Measurements from ENCODE around the gene AMHR2. TPM values are rescaled to one million over a fixed set of nuclear protein-coding genes. Genes with fewer than 3 reads are reported as not detected.

Gene AMHR2
- total RNA-seq, 2 donors from 2014 or later = not detected

DNA sequence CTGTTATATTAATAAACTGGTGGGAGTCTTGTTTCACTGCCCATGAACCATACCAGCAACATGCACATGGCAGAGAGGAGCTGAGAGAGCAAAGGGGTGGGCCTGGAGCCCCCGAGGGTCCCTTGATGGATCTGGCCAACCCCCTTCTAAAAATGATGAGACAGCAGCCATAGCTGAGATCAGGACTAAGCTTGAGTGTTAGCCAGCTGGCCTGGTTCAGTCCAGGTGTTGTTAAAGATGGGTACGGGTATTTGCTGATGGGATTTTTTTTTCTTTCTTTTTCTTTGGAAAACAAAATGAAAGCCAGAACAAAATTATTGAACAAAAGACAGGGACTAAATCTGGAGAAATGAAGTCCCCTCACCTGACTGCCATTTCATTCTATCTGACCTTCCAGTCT is 44.2 kb downstream of the AMHR2 start:
- DNase-seq (no peak), ATAC-seq (no peak)
- intact Hi-C loops (cut with DNase I, micrococcal nuclease) = loop anchor here in 1 of 2 donors (10.0 kb wide), 1 partner anchor 57 kb away; no protein-coding TSS in a partner anchor

DNA sequence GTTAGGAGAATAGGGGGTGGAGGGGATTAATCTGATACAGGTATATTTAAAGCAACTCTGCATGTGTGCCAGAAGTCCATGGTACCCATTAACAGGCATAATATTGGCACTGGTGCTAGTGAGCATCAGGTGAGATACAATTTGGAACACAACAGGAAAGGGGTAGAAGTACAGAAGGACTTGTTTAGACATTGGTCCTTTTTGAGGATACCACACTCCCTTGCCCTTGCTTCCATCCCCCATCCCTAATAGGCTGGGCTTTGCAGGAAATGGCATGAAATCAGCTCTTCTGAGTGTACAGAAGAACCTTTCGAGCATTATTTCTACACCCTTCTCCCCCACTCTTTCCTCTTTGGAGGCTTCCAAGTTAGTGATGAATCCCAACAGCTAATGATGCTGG is 44.6 kb downstream of the AMHR2 start:
- intact Hi-C loops (cut with DNase I, micrococcal nuclease) = loop anchor here in 1 of 2 donors (10.0 kb wide), 1 partner anchor 57 kb away; no protein-coding TSS in a partner anchor
- DNase-seq (no peak), ATAC-seq (no peak)

DNA sequence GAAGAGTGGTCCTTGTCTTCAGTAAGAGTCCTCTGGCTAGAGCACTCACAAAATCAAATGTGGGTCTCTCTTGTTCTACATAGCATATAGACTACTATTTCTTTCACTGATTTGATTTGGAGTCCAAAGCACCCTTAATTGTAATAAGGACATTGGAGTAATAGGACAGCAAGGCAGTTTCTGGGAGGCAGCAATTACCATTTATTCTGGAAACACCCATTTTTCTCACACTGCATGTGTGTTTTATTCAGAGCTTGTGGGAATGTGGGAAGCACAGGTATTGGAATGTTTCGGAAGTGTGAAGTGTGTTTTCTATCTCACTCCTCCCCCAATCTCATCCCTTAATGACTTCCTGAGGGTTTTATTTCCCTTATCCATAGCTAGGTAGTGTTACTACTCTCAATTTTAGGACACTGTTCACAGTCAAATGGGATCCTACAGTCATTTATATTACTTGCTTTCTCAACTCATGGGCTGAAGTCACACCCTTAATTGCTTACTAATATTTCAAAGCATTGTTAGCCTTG is 48.5 kb downstream of the AMHR2 start:
- DNase-seq (no peak), ATAC-seq (no peak)
- intact Hi-C loops (cut with DNase I, micrococcal nuclease) = no loop called here

DNA sequence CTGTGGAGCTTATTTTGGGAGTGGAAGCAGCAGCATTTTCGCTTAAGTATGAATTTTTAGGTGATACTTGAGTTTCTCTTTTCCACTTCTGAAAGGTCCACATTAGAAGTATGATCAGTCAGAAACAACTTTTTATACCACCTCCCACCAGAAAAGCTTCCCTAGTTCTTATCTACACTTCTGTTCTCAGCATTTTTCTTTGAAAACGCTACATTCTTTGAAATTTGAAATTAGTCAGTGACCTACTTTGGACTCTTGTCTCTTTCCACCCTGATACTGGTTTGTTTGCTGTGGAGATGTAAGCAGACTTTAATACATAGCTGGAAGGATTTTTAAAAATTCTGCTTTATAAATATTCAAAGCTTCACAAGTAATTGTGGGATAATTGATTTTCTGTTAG is 50.4 kb downstream of the AMHR2 start:
- DNase-seq = no peak
- intact Hi-C loops (cut with DNase I, micrococcal nuclease) = no loop called here
- ATAC-seq = no peak

DNA sequence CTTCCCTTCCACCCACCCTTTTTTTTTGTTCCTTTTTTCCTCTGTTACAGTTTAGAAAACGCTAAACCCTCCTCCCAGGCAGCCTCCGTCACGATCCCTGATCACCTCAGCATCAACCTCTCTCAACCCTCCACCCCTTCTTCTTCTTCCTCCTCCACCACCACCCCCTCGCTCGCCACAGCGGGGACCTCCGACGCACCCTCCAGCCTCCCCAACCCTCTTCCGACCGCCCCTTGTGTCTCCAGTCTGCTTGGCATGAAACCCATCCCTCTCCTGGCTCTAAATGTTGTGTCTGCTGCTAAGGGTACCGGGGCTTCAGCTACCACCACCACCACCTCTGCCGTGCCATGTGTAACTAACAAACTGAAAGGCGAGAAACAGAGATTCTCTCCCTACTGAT is 51.2 kb downstream of the AMHR2 start:
- intact Hi-C loops (cut with DNase I, micrococcal nuclease) = no loop called here
- DNase-seq (no peak), ATAC-seq (no peak)

DNA sequence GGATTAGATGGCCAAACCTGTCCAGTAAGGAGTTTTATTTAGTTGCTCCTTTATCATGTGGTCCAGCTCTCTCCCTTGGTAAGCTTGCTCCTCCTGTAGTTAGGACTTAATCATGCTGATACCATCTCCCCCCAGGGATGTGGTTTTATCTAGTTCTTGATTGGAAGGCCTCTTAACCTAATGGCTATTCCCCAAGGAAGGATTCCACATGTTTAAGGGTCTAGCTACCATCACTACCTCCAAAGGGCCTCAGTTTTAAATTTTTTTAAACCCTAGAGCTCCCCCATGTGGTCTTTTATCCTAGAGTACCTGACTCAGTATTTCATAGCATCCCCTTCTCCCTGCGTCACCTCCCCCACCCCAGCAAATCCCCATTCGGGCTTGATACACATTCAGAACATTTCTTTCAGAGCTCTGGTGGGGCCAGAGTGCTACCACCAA is 53.1 kb downstream of the AMHR2 start:
- intact Hi-C loops (cut with DNase I, micrococcal nuclease) = no loop called here
- ATAC-seq = peak; percentile 23
- DNase-seq = no peak

DNA sequence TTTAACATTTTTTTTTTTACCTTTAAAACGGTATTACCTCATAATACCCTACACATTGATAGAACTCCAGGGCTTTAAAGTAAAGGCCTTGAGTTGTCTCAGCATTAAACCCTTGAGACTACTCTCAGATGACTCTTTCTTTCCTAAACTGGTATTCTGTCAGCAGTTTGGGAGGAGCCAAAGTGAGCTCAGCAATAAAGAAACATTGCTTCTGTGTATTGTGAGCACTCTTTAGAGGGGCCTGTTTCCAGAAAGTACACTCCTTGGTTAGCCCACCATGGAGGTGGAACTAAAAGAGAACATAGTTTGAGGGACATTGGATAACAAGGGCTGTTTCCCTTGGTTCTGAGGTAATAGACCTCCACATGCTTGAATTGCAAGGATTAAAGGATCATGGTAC is 55.2 kb downstream of the AMHR2 start:
- intact Hi-C loops (cut with DNase I, micrococcal nuclease) = no loop called here
- ATAC-seq = no peak
- no peak for DNase-seq

DNA sequence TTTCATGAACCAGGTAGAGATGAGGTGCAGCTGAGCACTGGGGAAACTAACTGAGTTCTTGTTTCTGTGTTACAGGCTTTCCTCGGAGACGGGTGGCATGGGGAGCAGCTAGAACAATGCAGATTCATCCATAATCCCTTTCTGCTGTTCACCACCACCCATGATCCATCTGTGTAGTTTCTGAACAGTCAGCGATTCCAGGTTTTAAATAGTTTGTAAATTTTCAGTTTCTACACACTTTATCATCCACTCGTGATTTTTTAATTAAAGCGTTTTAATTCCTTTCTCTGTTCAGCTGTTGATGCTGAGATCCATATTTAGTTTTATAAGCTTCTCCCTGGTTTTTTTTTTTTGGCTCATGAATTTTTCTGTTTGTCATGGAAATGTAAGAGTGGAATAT is 55.7 kb downstream of the AMHR2 start:
- intact Hi-C loops (cut with DNase I, micrococcal nuclease) = no loop called here
- no peak for ATAC-seq
- DNase-seq = no peak

DNA sequence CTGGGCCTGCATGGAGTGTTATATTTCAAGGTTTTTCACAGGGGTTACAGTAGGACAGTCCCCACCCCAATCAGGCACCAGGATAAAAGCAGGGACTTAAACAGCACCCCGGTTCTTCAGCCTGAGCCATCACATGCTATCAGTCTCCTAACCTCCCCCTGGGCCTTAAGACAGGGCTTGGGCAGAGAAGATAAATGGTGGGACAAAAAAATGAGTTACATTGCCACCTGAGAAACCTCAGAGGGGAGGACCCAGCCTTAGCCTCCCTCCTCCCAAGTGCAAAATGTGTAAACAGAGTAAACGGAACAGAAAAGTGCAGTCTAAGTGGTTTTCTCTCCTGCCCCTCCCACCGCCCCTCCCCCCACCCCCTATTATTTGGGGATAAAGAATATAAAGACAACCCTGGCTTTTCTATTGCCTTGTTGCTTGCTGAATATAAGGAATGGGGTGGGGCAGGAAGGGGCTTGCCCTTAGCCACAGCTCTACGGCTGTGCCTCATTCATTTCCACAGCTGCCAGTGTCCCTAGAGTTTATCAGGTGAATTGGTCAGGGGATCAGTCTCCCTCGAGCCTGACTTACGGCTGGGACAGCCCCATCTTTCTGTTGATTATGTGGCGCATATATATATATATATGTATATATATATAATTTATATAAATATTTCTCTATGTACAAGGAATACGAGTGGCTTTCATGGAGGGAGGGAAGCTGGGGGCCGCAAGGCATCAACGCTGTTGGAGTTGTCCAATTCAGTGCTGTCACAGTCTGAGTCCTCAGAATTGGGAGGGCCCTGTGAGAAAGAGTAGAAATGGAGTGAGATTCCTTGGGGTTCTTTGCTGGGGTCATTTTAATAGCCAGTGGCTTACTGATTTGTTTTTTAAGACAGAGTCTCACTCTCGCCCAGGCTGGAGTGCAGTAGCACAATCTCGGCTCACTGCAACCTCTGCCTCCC is 57.1 kb downstream of the AMHR2 start:
- DNase-seq = no peak
- ATAC-seq = no peak
- intact Hi-C loops (cut with DNase I, micrococcal nuclease) = no loop called here

Other genes starting within 250 kb of the AMHR2 start
- gene ZNF740, start 243.1 kb upstream of the AMHR2 start, total RNA-seq = 10 to 100 TPM; 28.7 to 32.7 TPM
- 10 to 100 TPM; 22.8 to 28.7 TPM for gene CSAD, start 242.9 kb upstream of the AMHR2 start, total RNA-seq
- gene ITGB7, start 216.6 kb upstream of the AMHR2 start, total RNA-seq = 1 to 10 TPM; 4.6 to 9.1 TPM
- gene RARG, start 191.6 kb upstream of the AMHR2 start, total RNA-seq = 10 to 100 TPM; 10.2 to 12.3 TPM
- 1 to 10 TPM; 3.3 to 9.6 TPM for gene ESPL1, start 155.6 kb upstream of the AMHR2 start, total RNA-seq
- gene PFDN5, start 128.3 kb upstream of the AMHR2 start, total RNA-seq = 100 to 1,000 TPM; 268 to 291 TPM
- 10 to 100 TPM; 37.9 to 39.2 TPM for gene MYG1, start 124.2 kb upstream of the AMHR2 start, total RNA-seq
- 10 to 100 TPM; 34.6 to 39.0 TPM for gene AAAS, start 102.2 kb upstream of the AMHR2 start, total RNA-seq
- gene SP7, start 87.5 kb upstream of the AMHR2 start, total RNA-seq = not detected
- gene SP1, start 43.7 kb upstream of the AMHR2 start, total RNA-seq = 10 to 100 TPM; 85.2 to 98.2 TPM
- 100 to 1,000 TPM; 447 to 662 TPM for gene PRR13, start 17.9 kb downstream of the AMHR2 start, total RNA-seq
- gene PCBP2, start 28.2 kb downstream of the AMHR2 start, total RNA-seq = 100 to 1,000 TPM; 586 to 592 TPM
- 1 to 10 TPM; 3.2 to 6.8 TPM for gene MAP3K12, start 75.6 kb downstream of the AMHR2 start, total RNA-seq
- gene TARBP2, start 77.4 kb downstream of the AMHR2 start, total RNA-seq = 10 to 100 TPM; 21.3 to 22.3 TPM
- not detected for gene NPFF, start 83.6 kb downstream of the AMHR2 start, total RNA-seq
- 10 to 100 TPM; 38.3 to 39.2 TPM for gene ATF7, start 202.5 kb downstream of the AMHR2 start, total RNA-seq